ENCODE measurements around the gene EHBP1. TPM values are rescaled to one million over a fixed set of nuclear protein-coding genes. Genes with fewer than 3 reads are reported as not detected.
"Not testable (repeated sequence)": the region's sequence is repeated elsewhere in the genome, so short reads cannot be mapped to it uniquely, and the experiment has no call there.

Gene EHBP1
- total RNA-seq, 5 donors from 2014 or later (not counting 1 experiment from before 2014, with no cell fraction given) = 22.1 to 28.7 (median 26.1) TPM

- H3K4me3 Mint-ChIP-seq = no peak overlapping the region
- no peak overlapping the region for H3K4me3 ChIP-seq (ENCODE audit: control insufficient read depth in 1 of 2, extremely low read depth in 1 of 2, low read length in 1 of 2)
- peaks cover 25 to 34% (median 26%) of the 10 kb centered on the region in 3 donors for H3K4me1 Mint-ChIP-seq
- ChIA-PET CTCF (no interaction called here), POLR2A (no interaction called here)
- peaks cover 24% of the 10 kb centered on the region for H3K36me3 Mint-ChIP-seq
- WGBS (ENCODE audit: insufficient coverage) = 92% methylated on average over 1 of the region's 1 CpG
- no peaks in the 10 kb centered on the region for H3K36me3 ChIP-seq (ENCODE audit: control insufficient read depth in 2 of 2, extremely low read depth in 1 of 2, insufficient read depth in 1 of 2, low read length in 1 of 2)
- H3K27ac Mint-ChIP-seq = no peak overlapping the region
- H3K9me3 Mint-ChIP-seq = no peaks in the 10 kb centered on the region
- ATAC-seq (replicated peaks in 1 of 4) (no peak), DNase-seq (no peak)
- no peaks in the 10 kb centered on the region for H3K27me3 ChIP-seq (replicated peaks in 1 of 2; ENCODE audit: control insufficient read depth in 2 of 2, extremely low read depth in 1 of 2, insufficient read depth in 2 of 2, low read length in 1 of 2)
- peaks cover 3 to 4% of the 10 kb centered on the region in 2 experiments for H3K4me1 ChIP-seq (ENCODE audit: control insufficient read depth in 1 of 2, extremely low read depth in 1 of 2, insufficient read depth in 2 of 2, low read length in 2 of 2)
- no peaks in the 10 kb centered on the region for H3K27me3 Mint-ChIP-seq
- H3K27ac ChIP-seq (ENCODE audit: low read length) = no peak overlapping the region
- H3K9me3 ChIP-seq = peaks cover 2% of the 10 kb centered on the region
Measured at GRCh38 chr2:62711832-62712494, 6.5 kb downstream of the EHBP1 start.

GRCh38 chr2:62713196-62713595, 7.7 kb downstream of the EHBP1 start:
- H3K9me3 Mint-ChIP-seq; H3K36me3 ChIP-seq (ENCODE audit: control insufficient read depth in 2 of 2, extremely low read depth in 1 of 2, insufficient read depth in 1 of 2, low read length in 1 of 2); CTCF ChIA-PET; H3K27me3 ChIP-seq (replicated peaks in 1 of 2; ENCODE audit: control insufficient read depth in 2 of 2, extremely low read depth in 1 of 2, insufficient read depth in 2 of 2, low read length in 1 of 2); DNase-seq; H3K4me3 ChIP-seq (ENCODE audit: control insufficient read depth in 1 of 2, extremely low read depth in 1 of 2, low read length in 1 of 2); H3K4me3 Mint-ChIP-seq; H3K27me3 Mint-ChIP-seq; H3K9me3 ChIP-seq; H3K4me1 ChIP-seq (ENCODE audit: control insufficient read depth in 1 of 2, extremely low read depth in 1 of 2, insufficient read depth in 2 of 2, low read length in 2 of 2); POLR2A ChIA-PET; ATAC-seq (replicated peaks in 1 of 4); H3K27ac ChIP-seq (ENCODE audit: low read length); H3K27ac Mint-ChIP-seq: not testable (repeated sequence)
- no CpG with 5 or more reads among the region's 3 CpGs for WGBS (ENCODE audit: insufficient coverage)
- peaks cover 19 to 28% (median 24%) of the 10 kb centered on the region in 3 donors for H3K4me1 Mint-ChIP-seq
- peaks cover 27% of the 10 kb centered on the region for H3K36me3 Mint-ChIP-seq

- CTCF ChIA-PET = no interaction called here
- Histone ChIP-seq H3K4me1 (ENCODE audit: control insufficient read depth in 1 of 2, extremely low read depth in 1 of 2, insufficient read depth in 2 of 2, low read length in 2 of 2) (no peaks in the 10 kb centered on the region), H3K4me3 (ENCODE audit: control insufficient read depth in 1 of 2, extremely low read depth in 1 of 2, low read length in 1 of 2) (no peak overlapping the region), H3K27me3 (replicated peaks in 1 of 2; ENCODE audit: control insufficient read depth in 2 of 2, extremely low read depth in 1 of 2, insufficient read depth in 2 of 2, low read length in 1 of 2) (no peaks in the 10 kb centered on the region), H3K27ac (ENCODE audit: low read length) (no peak overlapping the region), H3K9me3 (peaks cover 2% of the 10 kb centered on the region), H3K36me3 (ENCODE audit: control insufficient read depth in 2 of 2, extremely low read depth in 1 of 2, insufficient read depth in 1 of 2, low read length in 1 of 2) (no peaks in the 10 kb centered on the region)
- ATAC-seq (replicated peaks in 1 of 4) (no peak), DNase-seq (no peak)
- no peak overlapping the region for H3K27ac Mint-ChIP-seq
- POLR2A ChIA-PET = no interaction called here
- peaks cover 24% of the 10 kb centered on the region for H3K36me3 Mint-ChIP-seq
- no peaks in the 10 kb centered on the region for H3K27me3 Mint-ChIP-seq
- H3K4me1 Mint-ChIP-seq = peaks cover 12 to 21% (median 18%) of the 10 kb centered on the region in 3 donors
- H3K9me3 Mint-ChIP-seq = no peaks in the 10 kb centered on the region
- no peak overlapping the region for H3K4me3 Mint-ChIP-seq
Measured at GRCh38 chr2:62713837-62714236, 8.3 kb downstream of the EHBP1 start.

- no peak for DNase-seq
- Histone ChIP-seq H3K9me3 (no peaks in the 10 kb centered on the region), H3K36me3 (ENCODE audit: control insufficient read depth in 2 of 2, extremely low read depth in 1 of 2, insufficient read depth in 1 of 2, low read length in 1 of 2) (no peaks in the 10 kb centered on the region), H3K27ac (ENCODE audit: low read length) (no peak overlapping the region), H3K4me3 (ENCODE audit: control insufficient read depth in 1 of 2, extremely low read depth in 1 of 2, low read length in 1 of 2) (no peak overlapping the region), H3K27me3 (replicated peaks in 1 of 2; ENCODE audit: control insufficient read depth in 2 of 2, extremely low read depth in 1 of 2, insufficient read depth in 2 of 2, low read length in 1 of 2) (no peaks in the 10 kb centered on the region), H3K4me1 (ENCODE audit: control insufficient read depth in 1 of 2, extremely low read depth in 1 of 2, insufficient read depth in 2 of 2, low read length in 2 of 2) (no peaks in the 10 kb centered on the region)
- Mint-ChIP-seq H3K9me3 (peaks cover 0 to 4% (median 0%) of the 10 kb centered on the region in 3 donors), H3K4me3 (no peak overlapping the region), H3K27ac (no peak overlapping the region), H3K27me3 (no peaks in the 10 kb centered on the region), H3K36me3 (peaks cover 33% of the 10 kb centered on the region), H3K4me1 (peaks cover 16 to 24% (median 20%) of the 10 kb centered on the region in 3 donors)
- no peak for ATAC-seq (replicated peaks in 1 of 4)
- 89% methylated on average over 1 of the region's 4 CpGs for WGBS (ENCODE audit: insufficient coverage)
- ChIA-PET CTCF (no interaction called here), POLR2A (no interaction called here)
Measured at GRCh38 chr2:62716768-62717167, 11.3 kb downstream of the EHBP1 start.

- WGBS (ENCODE audit: insufficient coverage) = no CpG with 5 or more reads among the region's 4 CpGs
- Mint-ChIP-seq H3K4me3 (no peak overlapping the region), H3K27me3 (no peaks in the 10 kb centered on the region), H3K4me1 (peaks cover 16 to 25% (median 20%) of the 10 kb centered on the region in 3 donors), H3K27ac (no peak overlapping the region), H3K9me3 (peaks cover 0 to 6% (median 1%) of the 10 kb centered on the region in 3 donors), H3K36me3 (peaks cover 38% of the 10 kb centered on the region)
- H3K4me1 ChIP-seq (ENCODE audit: control insufficient read depth in 1 of 2, extremely low read depth in 1 of 2, insufficient read depth in 2 of 2, low read length in 2 of 2) = no peaks in the 10 kb centered on the region
- no peak overlapping the region for H3K27ac ChIP-seq (ENCODE audit: low read length)
- ChIA-PET POLR2A (no interaction called here), CTCF (no interaction called here)
- H3K9me3 ChIP-seq = no peaks in the 10 kb centered on the region
- no peak for DNase-seq
- H3K4me3 ChIP-seq (ENCODE audit: control insufficient read depth in 1 of 2, extremely low read depth in 1 of 2, low read length in 1 of 2) = no peak overlapping the region
- no peaks in the 10 kb centered on the region for H3K27me3 ChIP-seq (replicated peaks in 1 of 2; ENCODE audit: control insufficient read depth in 2 of 2, extremely low read depth in 1 of 2, insufficient read depth in 2 of 2, low read length in 1 of 2)
- H3K36me3 ChIP-seq (ENCODE audit: control insufficient read depth in 2 of 2, extremely low read depth in 1 of 2, insufficient read depth in 1 of 2, low read length in 1 of 2) = no peaks in the 10 kb centered on the region
- ATAC-seq (replicated peaks in 1 of 4) = no peak
Measured at GRCh38 chr2:62717503-62718081, 12.1 kb downstream of the EHBP1 start.

- Histone ChIP-seq H3K4me1 (ENCODE audit: control insufficient read depth in 1 of 2, extremely low read depth in 1 of 2, insufficient read depth in 2 of 2, low read length in 2 of 2) (no peaks in the 10 kb centered on the region), H3K4me3 (ENCODE audit: control insufficient read depth in 1 of 2, extremely low read depth in 1 of 2, low read length in 1 of 2) (no peak overlapping the region), H3K9me3 (peaks cover 2% of the 10 kb centered on the region), H3K27me3 (replicated peaks in 1 of 2; ENCODE audit: control insufficient read depth in 2 of 2, extremely low read depth in 1 of 2, insufficient read depth in 2 of 2, low read length in 1 of 2) (no peaks in the 10 kb centered on the region), H3K27ac (ENCODE audit: low read length) (no peak overlapping the region), H3K36me3 (ENCODE audit: control insufficient read depth in 2 of 2, extremely low read depth in 1 of 2, insufficient read depth in 1 of 2, low read length in 1 of 2) (no peaks in the 10 kb centered on the region)
- Mint-ChIP-seq H3K4me3 (no peak overlapping the region), H3K36me3 (peaks cover 46% of the 10 kb centered on the region), H3K9me3 (peaks cover 3 to 13% (median 4%) of the 10 kb centered on the region in 3 donors), H3K27ac (no peak overlapping the region), H3K27me3 (no peaks in the 10 kb centered on the region), H3K4me1 (peaks cover 17 to 25% (median 23%) of the 10 kb centered on the region in 3 donors)
- ATAC-seq (replicated peaks in 1 of 4) (no peak), DNase-seq (no peak)
- CTCF ChIA-PET = interaction anchor here in 1 of 2 donors (0.6 kb wide), 1 partner anchor 227 kb away, joined by 3 read pairs; no protein-coding TSS in a partner anchor
- POLR2A ChIA-PET = no interaction called here
- 100% methylated on average over 1 of the region's 2 CpGs for WGBS (ENCODE audit: insufficient coverage)
Measured at GRCh38 chr2:62718225-62718822, 12.8 kb downstream of the EHBP1 start.

Data from T-cell (primary cell).